Measurements from ENCODE around the gene TAF5.
"Not testable (repeated sequence)": the region's sequence is repeated elsewhere in the genome, so short reads cannot be mapped to it uniquely, and the experiment has no call there.

The TAF5 gene

DNA sequence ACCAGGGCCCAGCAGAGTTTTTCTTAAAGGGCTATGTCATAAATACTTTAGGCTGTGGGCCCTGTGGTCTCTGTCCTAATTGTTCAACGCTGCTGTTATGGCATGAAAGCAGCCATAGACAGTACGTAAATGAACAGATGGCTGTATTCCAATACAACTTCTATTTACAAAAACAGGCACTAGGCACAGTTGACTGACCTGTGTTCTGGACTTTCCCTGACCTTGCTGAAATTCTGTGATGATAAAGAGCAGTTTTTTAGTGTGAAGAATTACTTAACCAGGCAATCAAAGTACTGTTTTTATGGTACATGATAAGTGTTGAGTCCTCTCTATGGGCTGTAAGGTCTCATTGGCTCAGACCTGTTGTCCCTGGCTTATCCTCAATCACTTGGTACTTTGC lies 45.8 kb downstream of the TAF5 start:
- Histone ChIP-seq H3K4me3 (ENCODE audit: low read depth, low read length) (no peak overlapping the region), H3K4me1 (ENCODE audit: control insufficient read depth, insufficient read depth, low read length, unreplicated experiment) (no peaks in the 10 kb centered on the region), H2AFZ (ENCODE audit: low read length, unreplicated experiment) (no peak overlapping the region), H3K27me3 (ENCODE audit: insufficient read depth, low read length) (no peaks in the 10 kb centered on the region), H3K36me3 (ENCODE audit: insufficient read depth, low read length) (peaks cover 32% of the 10 kb centered on the region), H3K79me2 (ENCODE audit: control insufficient read depth, insufficient read depth, low read length, unreplicated experiment) (no peaks in the 10 kb centered on the region), H3K27ac (ENCODE audit: low read depth, low read length) (no peak overlapping the region)

DNA sequence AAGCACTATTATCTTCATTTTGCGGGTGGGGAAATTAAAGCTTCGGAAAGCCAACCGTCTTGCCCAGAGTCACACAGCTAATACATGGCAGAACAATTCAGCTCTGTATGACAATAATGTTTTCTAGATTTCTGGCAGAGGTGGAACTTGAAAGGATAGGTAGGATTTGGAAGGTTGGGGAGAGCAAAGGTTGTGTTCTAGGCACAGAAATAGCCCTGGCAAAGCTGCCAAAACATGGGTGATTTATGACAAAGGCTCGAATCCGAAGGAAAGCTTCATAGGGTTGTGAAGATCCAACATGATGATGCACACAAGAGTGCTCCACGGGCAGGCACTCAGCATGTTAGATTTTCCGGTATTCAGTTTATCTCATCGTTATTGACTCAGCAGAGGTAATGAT lies 47.8 kb downstream of the TAF5 start:
- H3K79me2 ChIP-seq (ENCODE audit: control insufficient read depth, insufficient read depth, low read length, unreplicated experiment) = peaks cover 2% of the 10 kb centered on the region
- H2AFZ ChIP-seq (ENCODE audit: low read length, unreplicated experiment) = no peak overlapping the region
- no peaks in the 10 kb centered on the region for H3K27me3 ChIP-seq (ENCODE audit: insufficient read depth, low read length)
- H3K36me3 ChIP-seq (ENCODE audit: insufficient read depth, low read length) = peaks cover 44% of the 10 kb centered on the region
- H3K4me1 ChIP-seq (ENCODE audit: control insufficient read depth, insufficient read depth, low read length, unreplicated experiment) = no peaks in the 10 kb centered on the region
- H3K4me3 ChIP-seq (ENCODE audit: low read depth, low read length) = no peak overlapping the region
- H3K27ac ChIP-seq (ENCODE audit: low read depth, low read length) = no peak overlapping the region

DNA sequence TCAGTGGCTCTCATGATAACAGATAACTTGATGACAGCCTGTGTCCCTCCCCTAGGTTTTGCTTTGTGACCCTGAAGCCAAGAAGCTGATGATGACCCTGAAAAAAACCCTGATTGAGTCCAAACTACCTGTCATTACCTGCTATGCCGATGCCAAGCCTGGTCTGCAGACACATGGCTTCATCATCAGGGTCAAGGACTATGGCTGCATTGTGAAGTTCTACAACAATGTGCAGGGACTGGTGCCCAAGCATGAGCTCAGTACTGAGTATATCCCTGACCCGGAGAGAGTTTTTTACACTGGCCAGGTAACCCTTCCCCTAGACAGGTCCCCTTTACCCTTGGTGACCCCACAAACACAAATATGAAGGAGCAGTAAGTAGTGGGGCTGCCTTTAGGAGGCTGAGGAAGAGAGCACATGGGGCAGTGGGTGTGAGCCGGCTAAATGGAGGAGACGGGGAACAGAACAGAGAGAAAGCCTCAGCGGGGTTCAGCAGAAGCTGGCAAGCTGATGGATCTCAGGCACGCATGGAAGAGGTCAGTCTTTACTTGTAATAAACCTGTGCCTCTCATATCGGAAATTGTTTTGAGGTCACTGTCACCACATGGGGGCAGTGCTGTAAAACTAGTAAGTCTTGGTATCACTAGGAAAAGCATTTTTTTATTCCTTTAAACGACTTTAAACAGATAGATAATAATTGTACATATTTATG lies 48.8 kb downstream of the TAF5 start:
- H3K27ac ChIP-seq (ENCODE audit: low read depth, low read length) = no peak overlapping the region
- H3K4me3 ChIP-seq (ENCODE audit: low read depth, low read length) = no peak overlapping the region
- no peak overlapping the region for H2AFZ ChIP-seq (ENCODE audit: low read length, unreplicated experiment)
- H3K79me2 ChIP-seq (ENCODE audit: control insufficient read depth, insufficient read depth, low read length, unreplicated experiment) = peaks cover 2% of the 10 kb centered on the region
- peaks cover 43% of the 10 kb centered on the region for H3K36me3 ChIP-seq (ENCODE audit: insufficient read depth, low read length)
- no peaks in the 10 kb centered on the region for H3K4me1 ChIP-seq (ENCODE audit: control insufficient read depth, insufficient read depth, low read length, unreplicated experiment)
- no peaks in the 10 kb centered on the region for H3K27me3 ChIP-seq (ENCODE audit: insufficient read depth, low read length)

DNA sequence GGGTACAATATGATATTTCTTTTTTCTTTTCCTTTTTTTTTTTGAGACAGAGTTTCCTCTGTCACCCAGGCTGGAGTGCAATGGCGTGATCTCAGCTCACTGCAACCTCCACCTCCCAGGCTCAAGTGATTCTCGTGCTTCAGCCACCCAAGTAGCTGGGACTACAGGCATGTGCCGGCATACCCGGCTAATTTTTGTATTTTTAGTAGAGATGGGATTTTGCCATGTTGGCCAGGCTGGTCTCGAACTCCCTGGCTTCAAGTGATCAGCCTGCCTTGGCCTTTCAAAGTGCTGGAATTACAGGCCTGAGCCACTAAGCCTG lies 49.3 kb downstream of the TAF5 start:
- H3K27ac ChIP-seq (ENCODE audit: low read depth, low read length); H3K4me3 ChIP-seq (ENCODE audit: low read depth, low read length); H3K4me1 ChIP-seq (ENCODE audit: control insufficient read depth, insufficient read depth, low read length, unreplicated experiment); H2AFZ ChIP-seq (ENCODE audit: low read length, unreplicated experiment); H3K79me2 ChIP-seq (ENCODE audit: control insufficient read depth, insufficient read depth, low read length, unreplicated experiment); H3K27me3 ChIP-seq (ENCODE audit: insufficient read depth, low read length): not testable (repeated sequence)
- peaks cover 41% of the 10 kb centered on the region for H3K36me3 ChIP-seq (ENCODE audit: insufficient read depth, low read length)

DNA sequence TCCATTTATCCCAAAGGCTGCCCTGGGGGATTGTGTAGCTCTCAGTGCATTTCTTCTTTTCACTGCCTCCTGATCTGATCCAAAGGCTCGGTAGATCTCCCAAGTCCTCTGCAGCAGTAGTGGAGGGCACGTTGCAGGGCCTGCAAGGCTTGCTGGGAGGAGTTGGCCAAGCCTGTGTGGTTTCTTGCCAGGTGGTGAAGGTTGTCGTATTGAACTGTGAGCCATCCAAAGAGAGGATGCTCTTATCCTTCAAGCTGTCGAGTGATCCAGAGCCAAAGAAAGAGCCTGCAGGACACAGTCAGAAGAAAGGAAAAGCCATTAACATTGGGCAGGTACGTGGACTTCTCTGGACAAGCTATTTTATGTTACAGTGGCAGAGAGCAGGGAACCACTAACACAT lies 49.8 kb downstream of the TAF5 start:
- Histone ChIP-seq H3K27me3 (ENCODE audit: insufficient read depth, low read length) (no peaks in the 10 kb centered on the region), H3K4me3 (ENCODE audit: low read depth, low read length) (no peak overlapping the region), H2AFZ (ENCODE audit: low read length, unreplicated experiment) (no peak overlapping the region), H3K79me2 (ENCODE audit: control insufficient read depth, insufficient read depth, low read length, unreplicated experiment) (peaks cover 2% of the 10 kb centered on the region), H3K27ac (ENCODE audit: low read depth, low read length) (no peak overlapping the region), H3K4me1 (ENCODE audit: control insufficient read depth, insufficient read depth, low read length, unreplicated experiment) (no peaks in the 10 kb centered on the region), H3K36me3 (ENCODE audit: insufficient read depth, low read length) (peaks cover 45% of the 10 kb centered on the region)

DNA sequence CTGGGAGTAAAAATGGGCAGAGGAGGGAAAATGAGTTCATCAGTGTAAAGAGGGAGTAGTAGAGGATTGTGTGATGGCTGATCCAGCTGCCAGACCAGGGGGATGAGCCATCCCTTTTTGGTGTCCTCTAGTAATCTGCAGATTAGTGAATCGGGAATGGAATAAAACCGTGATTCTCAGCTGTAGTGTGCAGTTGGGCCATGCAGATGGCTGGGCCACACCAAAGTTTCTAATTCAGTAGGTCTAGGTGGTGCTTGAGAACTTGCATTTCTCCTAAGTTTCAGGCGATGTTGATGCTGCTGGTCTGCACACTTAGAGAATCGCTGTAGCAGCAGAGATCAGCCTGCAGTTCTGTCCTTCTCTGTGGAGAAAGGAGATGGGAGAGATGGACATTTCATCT lies 51.3 kb downstream of the TAF5 start:
- Histone ChIP-seq H3K27ac (ENCODE audit: low read depth, low read length) (no peak overlapping the region), H3K79me2 (ENCODE audit: control insufficient read depth, insufficient read depth, low read length, unreplicated experiment) (peaks cover 2% of the 10 kb centered on the region), H3K4me1 (ENCODE audit: control insufficient read depth, insufficient read depth, low read length, unreplicated experiment) (no peaks in the 10 kb centered on the region), H2AFZ (ENCODE audit: low read length, unreplicated experiment) (no peak overlapping the region), H3K27me3 (ENCODE audit: insufficient read depth, low read length) (no peaks in the 10 kb centered on the region), H3K4me3 (ENCODE audit: low read depth, low read length) (no peak overlapping the region), H3K36me3 (ENCODE audit: insufficient read depth, low read length) (peaks cover 45% of the 10 kb centered on the region)

DNA sequence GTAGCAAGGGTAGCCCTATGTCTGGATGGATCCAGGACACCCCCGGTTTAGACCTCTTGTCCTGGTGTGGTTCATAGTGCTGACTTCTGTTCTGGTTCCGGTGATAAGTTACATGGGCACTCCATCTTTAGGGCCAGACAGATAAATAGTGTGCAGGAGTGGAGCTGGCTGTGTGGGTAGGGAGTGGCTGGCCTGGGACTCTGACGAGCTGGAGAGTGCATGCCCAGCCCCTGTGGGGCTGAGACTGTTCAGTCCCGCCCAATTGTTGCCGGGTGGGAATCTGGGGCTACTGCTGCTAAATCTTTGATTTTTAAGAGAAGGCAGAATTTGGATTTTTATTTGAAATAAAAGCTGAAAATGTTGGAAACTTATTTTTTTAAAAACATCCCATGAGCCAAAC lies 56.0 kb downstream of the TAF5 start:
- Histone ChIP-seq H3K27me3 (ENCODE audit: insufficient read depth, low read length) (no peaks in the 10 kb centered on the region), H3K4me3 (ENCODE audit: low read depth, low read length) (no peak overlapping the region), H2AFZ (ENCODE audit: low read length, unreplicated experiment) (no peak overlapping the region), H3K27ac (ENCODE audit: low read depth, low read length) (no peak overlapping the region), H3K79me2 (ENCODE audit: control insufficient read depth, insufficient read depth, low read length, unreplicated experiment) (peaks cover 2% of the 10 kb centered on the region), H3K4me1 (ENCODE audit: control insufficient read depth, insufficient read depth, low read length, unreplicated experiment) (no peaks in the 10 kb centered on the region), H3K36me3 (ENCODE audit: insufficient read depth, low read length) (peaks cover 44% of the 10 kb centered on the region)

DNA sequence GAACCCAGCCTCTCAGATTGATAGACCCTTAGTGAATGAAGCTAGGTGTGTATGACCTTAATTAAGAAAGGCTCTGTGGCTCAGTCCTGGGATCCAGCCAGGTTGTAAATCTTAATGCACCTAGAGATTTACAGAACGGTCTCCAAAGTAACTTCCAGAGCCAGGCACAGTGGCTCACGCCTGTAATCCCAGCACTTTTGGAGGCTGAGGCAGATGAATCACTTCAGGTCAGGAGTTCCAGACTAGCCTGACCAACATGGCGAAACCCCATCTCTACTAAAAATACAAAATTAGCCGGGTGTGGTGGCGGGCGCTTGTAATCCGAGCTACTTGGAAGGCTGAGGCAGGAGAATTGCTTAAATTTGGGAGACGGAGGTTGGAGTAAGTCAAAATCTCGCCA lies 60.1 kb downstream of the TAF5 start:
- peaks cover 33% of the 10 kb centered on the region for H3K36me3 ChIP-seq (ENCODE audit: insufficient read depth, low read length)
- H3K4me3 ChIP-seq (ENCODE audit: low read depth, low read length) = no peak overlapping the region
- no peaks in the 10 kb centered on the region for H3K79me2 ChIP-seq (ENCODE audit: control insufficient read depth, insufficient read depth, low read length, unreplicated experiment)
- H3K27ac ChIP-seq (ENCODE audit: low read depth, low read length) = no peak overlapping the region
- no peak overlapping the region for H2AFZ ChIP-seq (ENCODE audit: low read length, unreplicated experiment)
- no peaks in the 10 kb centered on the region for H3K27me3 ChIP-seq (ENCODE audit: insufficient read depth, low read length)
- no peaks in the 10 kb centered on the region for H3K4me1 ChIP-seq (ENCODE audit: control insufficient read depth, insufficient read depth, low read length, unreplicated experiment)

DNA sequence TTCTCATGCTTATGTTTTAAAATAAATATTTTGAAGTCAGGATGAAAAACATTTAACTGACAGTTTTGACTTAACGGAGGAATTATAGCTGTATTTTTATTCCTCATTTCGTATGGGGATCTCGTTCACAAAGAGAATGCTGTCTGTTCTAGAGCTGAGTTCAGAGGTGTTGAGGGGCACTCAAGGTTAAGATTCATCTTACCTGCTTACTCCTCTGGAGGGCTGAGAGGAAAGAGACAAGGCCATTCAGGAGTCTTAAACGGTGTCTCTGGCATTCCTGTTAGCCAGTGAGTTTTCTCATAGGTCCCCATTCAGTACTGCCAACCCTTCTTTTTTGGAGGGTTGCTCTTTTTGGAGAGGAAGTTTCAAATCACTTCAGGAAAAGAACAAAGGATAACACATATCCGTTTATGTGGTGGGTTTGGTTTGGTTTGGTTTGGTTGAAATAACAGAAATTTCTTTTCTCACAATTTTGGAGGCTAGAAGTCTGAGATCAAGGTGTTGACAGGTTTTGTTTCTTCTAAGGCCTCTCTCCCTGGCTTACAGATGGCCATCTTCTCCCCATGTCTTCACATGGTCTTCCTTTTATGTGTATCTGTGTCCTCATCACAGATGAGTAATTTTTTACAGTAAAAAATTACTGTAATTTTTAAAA lies 61.3 kb downstream of the TAF5 start:
- Histone ChIP-seq H3K36me3 (ENCODE audit: insufficient read depth, low read length) (peaks cover 30% of the 10 kb centered on the region), H3K27me3 (ENCODE audit: insufficient read depth, low read length) (no peaks in the 10 kb centered on the region), H3K27ac (ENCODE audit: low read depth, low read length) (no peak overlapping the region), H2AFZ (ENCODE audit: low read length, unreplicated experiment) (no peak overlapping the region), H3K4me1 (ENCODE audit: control insufficient read depth, insufficient read depth, low read length, unreplicated experiment) (peaks cover 8% of the 10 kb centered on the region), H3K79me2 (ENCODE audit: control insufficient read depth, insufficient read depth, low read length, unreplicated experiment) (no peaks in the 10 kb centered on the region), H3K4me3 (ENCODE audit: low read depth, low read length) (no peak overlapping the region)

DNA sequence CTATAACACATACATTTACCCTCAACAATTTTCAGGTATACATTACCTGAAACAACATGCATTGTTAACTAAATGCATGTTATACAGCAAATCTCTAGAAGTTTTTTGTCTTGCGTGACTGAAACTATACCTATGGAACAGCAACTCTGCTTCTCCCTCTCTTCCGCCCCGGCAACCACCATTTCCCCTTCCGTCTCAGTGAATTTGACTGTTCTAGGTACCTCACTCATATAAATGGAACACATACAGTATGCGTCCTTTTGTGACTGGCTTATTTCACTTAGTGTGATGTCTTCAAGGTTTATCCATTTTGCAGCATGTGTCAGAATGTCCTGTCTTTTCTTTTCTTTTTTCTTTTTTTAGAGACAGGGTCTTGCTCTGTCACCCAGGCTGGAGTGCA lies 61.9 kb downstream of the TAF5 start:
- peaks cover 32% of the 10 kb centered on the region for H3K36me3 ChIP-seq (ENCODE audit: insufficient read depth, low read length)
- H3K27me3 ChIP-seq (ENCODE audit: insufficient read depth, low read length) = no peaks in the 10 kb centered on the region
- no peak overlapping the region for H3K27ac ChIP-seq (ENCODE audit: low read depth, low read length)
- no peaks in the 10 kb centered on the region for H3K79me2 ChIP-seq (ENCODE audit: control insufficient read depth, insufficient read depth, low read length, unreplicated experiment)
- peaks cover 14% of the 10 kb centered on the region for H3K4me1 ChIP-seq (ENCODE audit: control insufficient read depth, insufficient read depth, low read length, unreplicated experiment)
- no peak overlapping the region for H3K4me3 ChIP-seq (ENCODE audit: low read depth, low read length)
- no peak overlapping the region for H2AFZ ChIP-seq (ENCODE audit: low read length, unreplicated experiment)

DNA sequence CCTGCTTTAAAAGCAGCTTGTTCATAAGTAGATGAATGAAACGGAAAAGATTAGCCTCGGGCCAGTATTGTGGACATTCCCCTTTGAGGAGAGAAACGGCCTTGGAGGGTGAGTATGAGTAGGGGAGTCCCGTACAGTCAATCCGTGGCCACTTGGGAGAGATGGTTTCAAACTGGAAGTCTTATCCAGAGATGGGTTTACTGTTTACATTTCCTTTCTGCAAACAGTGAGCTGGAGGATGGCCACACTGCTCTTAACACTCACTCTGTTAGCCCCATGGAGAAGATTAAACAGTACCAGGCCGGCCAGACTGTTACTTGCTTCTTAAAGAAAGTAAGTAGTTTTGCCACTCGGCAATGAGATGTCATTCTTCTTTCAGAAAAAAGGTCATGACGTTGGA lies 64.1 kb downstream of the TAF5 start:
- peaks cover 35% of the 10 kb centered on the region for H3K36me3 ChIP-seq (ENCODE audit: insufficient read depth, low read length)
- no peaks in the 10 kb centered on the region for H3K27me3 ChIP-seq (ENCODE audit: insufficient read depth, low read length)
- H2AFZ ChIP-seq (ENCODE audit: low read length, unreplicated experiment) = no peak overlapping the region
- peaks cover 19% of the 10 kb centered on the region for H3K4me1 ChIP-seq (ENCODE audit: control insufficient read depth, insufficient read depth, low read length, unreplicated experiment)
- no peak overlapping the region for H3K4me3 ChIP-seq (ENCODE audit: low read depth, low read length)
- no peak overlapping the region for H3K27ac ChIP-seq (ENCODE audit: low read depth, low read length)
- H3K79me2 ChIP-seq (ENCODE audit: control insufficient read depth, insufficient read depth, low read length, unreplicated experiment) = no peaks in the 10 kb centered on the region

Data from ACC112 (cell line).